ENCODE measurements around the gene NOTCH1.

- TF ChIP-seq POLR2A (IDR thresholded peaks at IDR 0.05; ENCODE audit: low read length) (no peak), GATA1 (IDR thresholded peaks at IDR 0.05; ENCODE audit: low read depth, low read length) (no peak)
Observed at GRCh38 chr9:136543280-136543679, 2.6 kb downstream of the NOTCH1 start.

Data from erythroblast (primary cell).